GOT3 (cell line): ENCODE measurements around the gene LRRC8A.
"Not testable (repeated sequence)": the region's sequence is repeated elsewhere in the genome, so short reads cannot be mapped to it uniquely, and the experiment has no call there.

ENCODE experiments used
- DNase-seq: peaks from one replicate; lab custom pipeline; 2025; ENCODE audit warnings: mixed read lengths; lab: John Stamatoyannopoulos, UW

The LRRC8A gene

GRCh38 chr9:128870128-128870940, 11.6 kb upstream of the LRRC8A start:
- DNase-seq, result no peak

DNA sequence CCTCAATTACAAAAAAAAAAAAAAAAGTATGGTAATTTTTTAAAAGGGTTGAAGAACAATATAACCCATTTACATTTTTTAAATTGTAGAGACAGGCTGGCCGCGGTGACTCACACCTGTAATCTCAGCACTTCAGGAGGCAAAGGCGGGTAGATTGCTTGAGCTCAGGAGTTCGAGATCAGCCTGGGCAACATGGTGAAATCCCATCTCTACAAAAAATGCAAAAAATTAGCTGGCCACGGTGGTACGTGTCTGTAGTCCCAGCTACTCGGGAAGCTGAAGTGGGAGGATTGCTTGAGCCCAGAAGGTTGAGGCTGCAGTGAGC, 11.0 kb upstream of the LRRC8A start:
- not testable (repeated sequence) for DNase-seq

GRCh38 chr9:128877852-128878251, 4.1 kb upstream of the LRRC8A start:
- no peak for DNase-seq

- DNase-seq, result no peak
Observed at GRCh38 chr9:128882677-128883603, 1.0 kb downstream of the LRRC8A start.

- no peak for DNase-seq
Observed at GRCh38 chr9:128884164-128884563, 2.2 kb downstream of the LRRC8A start.

GRCh38 chr9:128885376-128885775, 3.4 kb downstream of the LRRC8A start:
- no peak for DNase-seq

DNA sequence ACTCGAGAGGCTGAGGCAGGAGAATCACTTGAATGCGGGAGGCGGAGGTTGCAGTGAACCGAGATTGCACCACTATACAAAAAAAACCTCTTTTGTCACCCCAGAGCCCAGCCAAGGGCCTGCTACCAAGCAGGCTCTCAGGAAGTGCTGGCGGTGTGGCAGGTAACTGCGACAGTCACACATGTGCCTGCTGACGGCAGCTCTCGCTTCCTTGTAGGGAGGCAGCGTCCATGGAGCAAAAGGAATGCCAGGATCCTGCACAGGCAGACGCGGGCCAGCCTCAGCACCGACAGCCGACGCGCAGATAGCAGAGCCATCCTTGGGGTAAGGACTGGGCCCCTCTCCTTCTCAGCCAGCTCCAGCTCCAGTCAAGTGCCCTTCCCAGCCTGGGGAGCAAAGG, 3.9 kb downstream of the LRRC8A start:
- DNase-seq, result no peak

DNA sequence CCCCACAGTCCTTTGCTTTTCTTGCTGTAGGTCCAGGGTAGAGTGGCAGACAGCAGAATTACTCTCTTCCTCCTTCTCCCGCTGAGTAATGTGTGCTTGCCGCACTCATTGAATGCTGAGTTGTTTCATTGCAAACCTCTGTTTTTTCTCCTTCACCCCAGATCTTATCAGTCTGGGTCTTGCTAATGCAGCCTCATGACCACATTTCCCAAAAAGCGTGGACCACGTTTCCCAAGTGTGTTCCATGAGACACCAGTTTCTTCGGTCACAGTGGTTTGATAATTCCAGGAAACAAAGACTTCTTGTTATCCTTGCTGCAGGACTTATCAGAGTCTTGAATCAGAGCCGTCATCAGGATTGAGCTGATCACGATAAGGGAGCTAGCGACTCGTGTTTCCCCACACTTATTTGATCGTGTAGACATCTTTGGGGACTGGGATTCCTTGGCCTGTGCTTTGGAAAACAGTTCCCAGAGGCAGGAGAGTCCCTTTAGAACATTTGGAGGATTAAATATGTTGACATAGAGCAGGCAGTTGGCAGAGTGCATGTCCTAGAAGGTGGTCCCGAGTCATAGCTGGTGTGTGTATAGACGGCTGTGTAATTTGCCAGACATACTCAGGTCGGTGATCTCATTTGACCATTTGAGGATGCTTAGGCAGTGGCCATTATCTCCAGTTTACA, 4.4 kb downstream of the LRRC8A start:
- DNase-seq, result no peak

GRCh38 chr9:128887049-128887448, 5.1 kb downstream of the LRRC8A start:
- DNase-seq, result no peak

- DNase-seq, result no peak
Observed at GRCh38 chr9:128887914-128888350, 6.0 kb downstream of the LRRC8A start.

DNA sequence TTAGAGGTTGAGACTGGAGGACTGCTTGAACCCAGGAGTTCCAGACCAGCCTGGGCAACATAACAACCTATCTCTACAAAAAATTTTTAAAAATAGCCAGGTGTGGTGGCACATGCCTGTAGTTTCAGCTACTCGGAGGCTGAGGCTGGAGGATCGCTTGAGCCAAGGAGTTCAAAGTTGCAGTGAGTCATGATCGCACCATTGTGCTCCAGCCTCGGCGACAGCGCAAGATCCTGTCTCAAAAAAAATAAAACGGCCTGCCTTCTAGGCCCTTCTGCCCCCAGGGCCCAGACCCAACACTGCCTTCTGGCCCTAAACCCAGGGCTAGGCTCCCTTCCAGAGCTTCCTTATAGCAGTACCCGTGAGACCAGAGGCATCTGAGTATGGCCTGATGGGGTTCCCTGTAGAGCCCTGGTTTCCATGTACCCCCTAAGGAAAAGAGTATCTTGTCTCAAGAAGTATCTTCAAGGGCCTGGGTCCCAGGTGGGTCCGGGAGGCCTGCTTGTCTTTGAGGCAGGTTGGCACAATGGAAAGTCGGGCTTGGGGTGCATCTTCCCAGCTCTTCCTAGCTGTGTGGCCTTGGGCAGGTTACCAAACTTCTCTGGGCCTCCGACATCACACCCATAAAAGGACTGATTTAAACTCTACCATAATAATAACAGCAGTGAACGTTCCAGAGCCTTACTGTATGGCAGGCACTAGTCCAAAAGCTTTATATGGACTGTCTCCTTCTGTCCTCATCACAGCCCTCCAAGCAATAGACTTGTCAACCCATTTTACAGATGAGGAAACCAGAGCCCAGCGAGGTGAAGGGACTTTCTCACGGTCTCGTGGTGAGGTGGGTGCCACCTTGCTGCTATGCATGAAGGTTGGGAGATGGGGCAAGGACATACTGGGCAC, 9.6 kb downstream of the LRRC8A start:
- no peak for DNase-seq

DNA sequence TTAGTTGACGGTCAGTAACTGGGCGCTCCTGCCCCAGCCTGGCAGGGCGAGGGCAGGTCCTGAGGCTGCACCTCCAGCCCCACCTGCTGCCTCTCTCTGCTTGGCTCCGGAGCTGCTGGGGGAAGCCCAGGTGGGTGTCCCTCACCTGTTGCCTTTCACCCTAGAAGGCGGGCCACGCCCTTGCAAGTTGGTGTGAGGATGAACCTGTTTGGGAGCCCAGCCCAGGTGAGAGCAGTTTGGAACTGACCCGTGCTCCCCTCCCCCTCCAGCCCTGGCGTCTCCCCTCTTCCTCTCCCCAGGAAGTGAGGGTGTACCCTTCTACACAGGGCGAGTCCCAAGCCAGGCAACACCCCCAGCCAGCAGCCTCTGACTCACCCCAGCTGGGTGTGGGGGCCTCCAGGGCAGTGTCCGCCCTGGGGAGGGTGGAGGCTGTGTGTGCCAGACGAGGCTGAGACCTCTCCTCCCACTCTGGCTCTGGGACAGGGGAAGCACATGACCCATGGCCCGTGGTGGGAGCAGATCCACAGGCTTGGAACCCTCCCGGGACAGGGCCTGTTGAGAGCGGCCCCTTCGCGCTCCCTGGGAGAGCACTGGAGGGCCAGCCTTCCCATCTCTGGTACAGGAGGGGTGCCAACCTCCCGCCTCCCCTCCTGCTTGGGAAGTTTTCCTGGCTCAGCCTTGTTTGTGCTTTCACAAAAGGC, 10.4 kb downstream of the LRRC8A start:
- DNase-seq, result no peak

- no peak for DNase-seq
Observed at GRCh38 chr9:128893354-128893753, 11.4 kb downstream of the LRRC8A start.

DNA sequence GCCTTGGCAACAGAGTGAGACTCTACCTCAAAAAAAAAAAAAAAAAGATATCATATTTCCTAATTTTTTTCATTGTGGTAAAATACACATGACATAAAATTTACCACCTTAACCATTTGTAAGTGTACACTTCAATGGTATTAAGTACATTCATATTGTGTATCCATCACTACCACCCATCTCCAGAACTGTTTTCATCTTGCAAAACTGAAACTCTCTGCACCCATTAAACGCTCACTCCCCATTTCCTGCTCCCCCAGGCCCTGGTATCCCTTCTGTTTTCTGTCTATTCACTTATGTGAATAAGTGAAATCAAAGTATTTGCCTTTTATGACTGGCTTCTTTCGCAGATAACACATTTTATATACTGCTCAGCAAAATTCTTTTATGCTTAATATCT, 12.8 kb downstream of the LRRC8A start:
- no peak for DNase-seq

GRCh38 chr9:128895556-128895955, 13.6 kb downstream of the LRRC8A start:
- no peak for DNase-seq

DNA sequence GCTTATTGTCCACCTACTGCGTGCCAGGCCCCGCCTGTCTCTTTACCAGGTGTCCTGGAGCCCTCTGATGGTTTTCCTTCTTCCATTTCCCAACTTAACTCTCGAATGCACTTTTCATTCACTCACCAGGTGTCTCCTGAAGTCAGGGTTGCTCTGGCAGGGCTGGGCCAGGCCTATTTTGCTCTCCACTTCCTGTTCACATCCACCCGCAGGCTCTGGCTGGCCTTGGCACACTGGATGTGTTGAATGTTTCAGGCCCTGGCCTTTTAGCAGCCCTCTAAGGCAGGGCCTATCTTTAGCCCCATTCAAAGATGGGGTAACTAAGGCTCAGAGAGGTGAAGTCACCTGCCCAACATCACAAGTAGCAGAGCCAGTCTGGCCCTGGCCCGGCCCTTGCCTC, 16.4 kb downstream of the LRRC8A start:
- no peak for DNase-seq

GRCh38 chr9:128898845-128899565, 17.1 kb downstream of the LRRC8A start:
- DNase-seq, result no peak

- no peak for DNase-seq
Observed at GRCh38 chr9:128899566-128900322, 17.8 kb downstream of the LRRC8A start.

GRCh38 chr9:128901379-128901778, 19.4 kb downstream of the LRRC8A start:
- no peak for DNase-seq
